ENCODE measurements around the gene KRT80. TPM values are rescaled to one million over a fixed set of nuclear protein-coding genes. Genes with fewer than 3 reads are reported as not detected.

Gene KRT80
- total RNA-seq, 1 experiment from 2014 or later, result 8.8 TPM

DNA sequence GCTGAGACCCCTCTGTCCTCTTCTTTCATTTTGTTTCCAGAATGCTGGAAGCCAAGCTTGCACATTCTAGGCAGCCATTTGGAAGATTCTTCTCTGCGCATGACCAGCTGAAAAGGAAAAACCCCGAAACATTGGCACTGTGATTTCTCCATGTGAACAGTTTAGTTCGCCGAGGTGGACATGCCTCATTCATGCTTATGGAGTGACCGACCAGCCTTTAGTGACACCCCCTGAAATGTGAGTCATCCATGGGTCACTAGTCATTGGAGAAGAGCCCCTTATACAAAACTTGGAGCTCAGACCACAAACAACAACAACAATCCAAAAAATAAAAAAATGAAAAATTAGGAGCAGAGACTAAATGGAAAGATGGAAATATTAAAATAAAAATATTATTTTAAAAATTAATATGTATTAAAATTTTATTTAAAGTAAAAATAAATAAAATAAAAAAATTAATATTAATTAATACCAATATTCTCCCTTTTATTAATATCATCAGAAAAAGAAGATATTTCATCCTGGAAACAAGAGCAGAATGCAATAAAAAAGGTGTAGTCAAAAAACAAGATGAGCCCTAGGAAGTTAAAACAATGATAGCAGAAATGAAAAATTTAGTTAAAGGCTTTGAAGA is 31.7 kb upstream of the KRT80 start:
- intact Hi-C loops (cut with micrococcal nuclease), result no loop called here

GRCh38 chr12:52222692-52223091 is 30.9 kb upstream of the KRT80 start:
- H3K4me2 ChIP-seq (ENCODE audit: low read length), result peak overlapping the region; percentile 69; the same call in 1 of the 2 replicates
- BruUV-seq (replicated peaks), result no TSS peak
- no peak for DNase-seq (ENCODE audit: low read depth, low spot score)
- ChIA-PET POLR2A (interaction anchor here (1.2 to 1.9 kb wide), 2 partner anchors 58 to 75 kb away, joined by 5 to 6 read pairs; no protein-coding TSS in a partner anchor), CTCF (interaction anchor here (1.2 to 2.2 kb wide), 12 partner anchors 8 to 105 kb away, joined by 3 to 15 read pairs (median 6); no protein-coding TSS in a partner anchor), RAD21 (ENCODE audit: low non-redundant PET in 1 of 2, low total read pairs in 2 of 2, uncharacterized antibody in 2 of 2, unreplicated experiment in 2 of 2) (no interaction called here)
- no peaks in the 10 kb centered on the region for H3K79me2 ChIP-seq (ENCODE audit: insufficient read depth, low read length)
- no peak overlapping the region for H3K4me3 ChIP-seq (replicated peaks in 1 of 2; ENCODE audit: low read depth in 1 of 2, low read length in 2 of 2)
- H3K27me3 ChIP-seq (ENCODE audit: insufficient read depth, low read length), result no peaks in the 10 kb centered on the region
- no peaks in the 10 kb centered on the region for H3K9me3 ChIP-seq (ENCODE audit: control insufficient read depth in 1 of 2, insufficient read depth in 1 of 2, low read depth in 1 of 2, low read length in 2 of 2)
- no peak overlapping the region for H3K9ac ChIP-seq (ENCODE audit: low read length)
- intact Hi-C loops (cut with micrococcal nuclease), result no loop called here
- H3K9me2 ChIP-seq (ENCODE audit: insufficient read depth), result no peaks in the 10 kb centered on the region
- TF ChIP-seq EZH2 (IDR thresholded peaks at IDR 0.05) (no peak), SP1 (IDR thresholded peaks at IDR 0.05; ENCODE audit: low read depth) (no peak), POLR2A (IDR thresholded peaks at IDR 0.05; ENCODE audit: borderline replicate concordance, extremely low read depth, insufficient read depth, insufficient read length) (no peak), CTCF (IDR thresholded peaks at IDR 0.05 in 2 of 3, conservative IDR thresholded peaks at IDR 0.05 in 1 of 3; ENCODE audit: borderline replicate concordance in 1 of 3, insufficient read depth in 1 of 3, low read depth in 2 of 3, low read length in 2 of 3) (no peak), TCF7L2 (IDR thresholded peaks at IDR 0.05; ENCODE audit: borderline replicate concordance, extremely low read depth, insufficient read depth, insufficient read length) (no peak), ZFX (IDR thresholded peaks at IDR 0.05) (no peak), RAD21 (IDR thresholded peaks at IDR 0.05; ENCODE audit: low read depth) (no peak), ZNF274 (IDR thresholded peaks at IDR 0.05; ENCODE audit: low read depth, low read length) (no peak), SIN3A (IDR thresholded peaks at IDR 0.05; ENCODE audit: low read depth) (no peak), POLR2AphosphoS5 (IDR thresholded peaks at IDR 0.05; ENCODE audit: low read depth, low read length) (no peak)
- no peak for ATAC-seq
- no peaks in the 10 kb centered on the region for H3K36me3 ChIP-seq (ENCODE audit: control insufficient read depth in 1 of 2, insufficient read depth in 2 of 2, low read length in 2 of 2)
- no peak overlapping the region for H2AFZ ChIP-seq (ENCODE audit: low read depth, low read length, poor library complexity, severe bottlenecking)
- peaks cover 19 to 84% of the 10 kb centered on the region in 2 experiments for H3K4me1 ChIP-seq (ENCODE audit: control insufficient read depth in 1 of 2, insufficient read depth in 2 of 2, low read length in 2 of 2)
- H3K27ac ChIP-seq (ENCODE audit: low read depth, low read length), result no peak overlapping the region
- no peaks in the 10 kb centered on the region for H4K20me1 ChIP-seq (ENCODE audit: insufficient read depth)

More for the DNA sequence above, 31.7 kb upstream of the KRT80 start:
- DNase-seq (ENCODE audit: low read depth, low spot score) (no peak), ATAC-seq (no peak)
- Histone ChIP-seq H3K27ac (ENCODE audit: low read depth, low read length) (no peak overlapping the region), H3K36me3 (ENCODE audit: control insufficient read depth in 1 of 2, insufficient read depth in 2 of 2, low read length in 2 of 2) (no peaks in the 10 kb centered on the region), H3K9me3 (ENCODE audit: control insufficient read depth in 1 of 2, insufficient read depth in 1 of 2, low read depth in 1 of 2, low read length in 2 of 2) (no peaks in the 10 kb centered on the region), H3K4me1 (ENCODE audit: control insufficient read depth in 1 of 2, insufficient read depth in 2 of 2, low read length in 2 of 2) (peaks cover 17 to 82% of the 10 kb centered on the region in 2 experiments), H4K20me1 (ENCODE audit: insufficient read depth) (no peaks in the 10 kb centered on the region), H3K9ac (ENCODE audit: low read length) (peak overlapping the region; percentile 20; the same call in 1 of the 2 replicates), H3K79me2 (ENCODE audit: insufficient read depth, low read length) (no peaks in the 10 kb centered on the region), H3K9me2 (ENCODE audit: insufficient read depth) (no peaks in the 10 kb centered on the region), H3K4me3 (replicated peaks in 1 of 2; ENCODE audit: low read depth in 1 of 2, low read length in 2 of 2) (no peak overlapping the region), H3K4me2 (ENCODE audit: low read length) (peak overlapping the region; percentile 41), H3K27me3 (ENCODE audit: insufficient read depth, low read length) (no peaks in the 10 kb centered on the region), H2AFZ (ENCODE audit: low read depth, low read length, poor library complexity, severe bottlenecking) (peak overlapping the region; percentile 59)
- CTCF ChIA-PET, result interaction anchor here (0.7 to 1.7 kb wide), 3 partner anchors 55 to 67 kb away, joined by 3 to 11 read pairs (median 4); no protein-coding TSS in a partner anchor
- RAD21 ChIA-PET (ENCODE audit: low non-redundant PET in 1 of 2, low total read pairs in 2 of 2, uncharacterized antibody in 2 of 2, unreplicated experiment in 2 of 2), result no interaction called here
- no TSS peak for BruUV-seq (replicated peaks)
- TF ChIP-seq TCF7L2 (IDR thresholded peaks at IDR 0.05; ENCODE audit: borderline replicate concordance, extremely low read depth, insufficient read depth, insufficient read length) (no peak), JUND (IDR thresholded peaks at IDR 0.05) (no peak), SIN3A (IDR thresholded peaks at IDR 0.05; ENCODE audit: low read depth) (no peak), SRF (IDR thresholded peaks at IDR 0.05; ENCODE audit: low read depth) (no peak)
- POLR2A ChIA-PET, result interaction anchor here (1.0 to 1.8 kb wide), 2 partner anchors 56 to 76 kb away, joined by 3 to 10 read pairs; no protein-coding TSS in a partner anchor
